Measurements from ENCODE around the gene SYNPR. TPM values are rescaled to one million over a fixed set of nuclear protein-coding genes. Genes with fewer than 3 reads are reported as not detected.
A peak's percentile ranks its signal among the peaks of the same experiment; 100 is the strongest.

Gene SYNPR
- total RNA-seq (2021) (0.78 to 1.4 TPM (median 0.85 TPM) in 3 replicates), Bru-seq, nascent RNA (percentile 41 among the genes with signal in this experiment)
- long read RNA-seq, experiment 1, partial matches to known transcripts, result 0 of 2 reads
- long read RNA-seq, experiment 1, other reads (novel, unspliced or antisense), result 2 of 2 reads
- long read RNA-seq, experiment 2, partial matches to known transcripts, result 0 of 2 reads
- long read RNA-seq, experiment 2, other reads (novel, unspliced or antisense), result 2 of 2 reads
- long read RNA-seq, experiment 3, partial matches to known transcripts, result 1 of 2 reads
- long read RNA-seq, experiment 3, other reads (novel, unspliced or antisense), result 1 of 2 reads

DNA sequence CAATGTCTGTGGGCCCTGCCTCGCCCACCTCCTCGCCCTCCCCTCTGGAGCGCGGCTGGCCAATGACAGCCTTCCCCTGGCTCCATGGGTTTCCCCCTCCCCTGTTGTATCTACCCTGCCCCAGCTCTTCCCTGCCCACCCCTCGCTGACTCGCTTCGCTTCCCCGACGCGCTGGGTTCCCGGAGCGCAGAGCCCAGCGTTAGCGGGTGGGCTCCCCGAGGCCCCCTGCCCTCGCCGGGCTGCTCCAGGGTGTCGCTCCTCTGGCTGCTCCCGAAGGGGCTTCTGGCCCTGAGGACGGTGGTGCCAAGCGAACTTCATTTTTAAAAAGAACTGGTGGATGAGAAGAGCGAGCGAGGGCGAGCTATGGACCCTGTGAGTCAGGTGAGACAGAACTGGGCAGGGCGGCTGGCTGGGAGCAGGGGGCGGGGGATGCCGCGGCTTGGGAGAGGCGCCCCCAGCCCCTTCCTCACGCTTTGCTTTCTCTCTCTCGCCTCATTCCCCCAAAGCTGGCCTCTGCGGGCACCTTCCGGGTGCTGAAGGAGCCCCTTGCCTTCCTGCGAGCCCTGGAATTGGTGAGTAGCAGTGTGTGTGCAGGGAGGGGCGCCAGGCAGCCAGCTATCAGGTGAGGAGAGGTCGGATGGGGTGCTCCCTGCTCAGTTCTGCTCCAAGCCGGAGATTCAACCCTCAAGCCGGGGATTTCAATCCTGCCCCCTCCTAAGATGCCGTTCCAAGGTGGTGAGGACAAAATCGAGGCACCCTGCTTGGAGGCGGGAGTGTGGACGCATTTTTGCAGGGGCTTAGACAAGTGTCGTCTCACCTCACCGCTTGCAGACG, at the start of gene SYNPR:
SYNPR (plus strand) TSS at position 138 of the 834 bp plus-strand sequence.
- Mint-ChIP-seq H3K27ac (no peak within 1 kb of the TSS), H3K9me3 (peaks cover 6% of the 10 kb centered on the region; the same call in 1 of the 2 replicates), H3K27me3 (ENCODE audit: low read depth) (peaks cover 72% of the 10 kb centered on the region), H3K4me3 (peak within 1 kb of the TSS; percentile 81), H3K4me1 (peaks cover 26% of the 10 kb centered on the region), H3K36me3 (no peaks in the 10 kb centered on the region)
- DNase-seq (ENCODE audit: low spot score), result peak; percentile 66
- ChIA-PET POLR2A (no interaction called here), CTCF (interaction anchor here (0.7 to 1.4 kb wide), 4 partner anchors 12 to 612 kb away, joined by 3 to 4 read pairs (median 3); no protein-coding TSS in a partner anchor)
- peak; percentile 98 for ATAC-seq
- TF ChIP-seq, protein P1, sequence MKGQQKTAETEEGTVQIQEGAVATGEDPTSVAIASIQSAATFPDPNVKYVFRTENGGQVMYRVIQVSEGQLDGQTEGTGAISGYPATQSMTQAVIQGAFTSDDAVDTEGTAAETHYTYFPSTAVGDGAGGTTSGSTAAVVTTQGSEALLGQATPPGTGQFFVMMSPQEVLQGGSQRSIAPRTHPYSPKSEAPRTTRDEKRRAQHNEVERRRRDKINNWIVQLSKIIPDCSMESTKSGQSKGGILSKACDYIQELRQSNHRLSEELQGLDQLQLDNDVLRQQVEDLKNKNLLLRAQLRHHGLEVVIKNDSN (CRISPR knock-in tag; IDR thresholded peaks at IDR 0.05), result peak; percentile 46; the same call in 1 of the 2 replicates
- 0 out of 2 replicates have a peak, but pooled peaks have one; percentile 36 for TF ChIP-seq CBFB (CRISPR knock-in tag; IDR thresholded peaks at IDR 0.05; ENCODE audit: low read depth)
- TF ChIP-seq TP53 (CRISPR knock-in tag; IDR thresholded peaks at IDR 0.05), result peak; percentile 48; the same call in 1 of the 2 replicates
- TF ChIP-seq ETV6 (CRISPR knock-in tag; IDR thresholded peaks at IDR 0.05), result peak; percentile 81
- TF ChIP-seq, protein P2, sequence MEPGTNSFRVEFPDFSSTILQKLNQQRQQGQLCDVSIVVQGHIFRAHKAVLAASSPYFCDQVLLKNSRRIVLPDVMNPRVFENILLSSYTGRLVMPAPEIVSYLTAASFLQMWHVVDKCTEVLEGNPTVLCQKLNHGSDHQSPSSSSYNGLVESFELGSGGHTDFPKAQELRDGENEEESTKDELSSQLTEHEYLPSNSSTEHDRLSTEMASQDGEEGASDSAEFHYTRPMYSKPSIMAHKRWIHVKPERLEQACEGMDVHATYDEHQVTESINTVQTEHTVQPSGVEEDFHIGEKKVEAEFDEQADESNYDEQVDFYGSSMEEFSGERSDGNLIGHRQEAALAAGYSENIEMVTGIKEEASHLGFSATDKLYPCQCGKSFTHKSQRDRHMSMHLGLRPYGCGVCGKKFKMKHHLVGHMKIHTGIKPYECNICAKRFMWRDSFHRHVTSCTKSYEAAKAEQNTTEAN (CRISPR knock-in tag; IDR thresholded peaks at IDR 0.05), result no peak
- TF ChIP-seq ZNF219 (CRISPR knock-in tag; IDR thresholded peaks at IDR 0.05; ENCODE audit: borderline replicate concordance), result no peak
- TF ChIP-seq, protein P3, sequence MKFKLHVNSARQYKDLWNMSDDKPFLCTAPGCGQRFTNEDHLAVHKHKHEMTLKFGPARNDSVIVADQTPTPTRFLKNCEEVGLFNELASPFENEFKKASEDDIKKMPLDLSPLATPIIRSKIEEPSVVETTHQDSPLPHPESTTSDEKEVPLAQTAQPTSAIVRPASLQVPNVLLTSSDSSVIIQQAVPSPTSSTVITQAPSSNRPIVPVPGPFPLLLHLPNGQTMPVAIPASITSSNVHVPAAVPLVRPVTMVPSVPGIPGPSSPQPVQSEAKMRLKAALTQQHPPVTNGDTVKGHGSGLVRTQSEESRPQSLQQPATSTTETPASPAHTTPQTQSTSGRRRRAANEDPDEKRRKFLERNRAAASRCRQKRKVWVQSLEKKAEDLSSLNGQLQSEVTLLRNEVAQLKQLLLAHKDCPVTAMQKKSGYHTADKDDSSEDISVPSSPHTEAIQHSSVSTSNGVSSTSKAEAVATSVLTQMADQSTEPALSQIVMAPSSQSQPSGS (CRISPR knock-in tag; IDR thresholded peaks at IDR 0.05; ENCODE audit: borderline replicate concordance, low read depth), result no peak
- TF ChIP-seq, protein P4, sequence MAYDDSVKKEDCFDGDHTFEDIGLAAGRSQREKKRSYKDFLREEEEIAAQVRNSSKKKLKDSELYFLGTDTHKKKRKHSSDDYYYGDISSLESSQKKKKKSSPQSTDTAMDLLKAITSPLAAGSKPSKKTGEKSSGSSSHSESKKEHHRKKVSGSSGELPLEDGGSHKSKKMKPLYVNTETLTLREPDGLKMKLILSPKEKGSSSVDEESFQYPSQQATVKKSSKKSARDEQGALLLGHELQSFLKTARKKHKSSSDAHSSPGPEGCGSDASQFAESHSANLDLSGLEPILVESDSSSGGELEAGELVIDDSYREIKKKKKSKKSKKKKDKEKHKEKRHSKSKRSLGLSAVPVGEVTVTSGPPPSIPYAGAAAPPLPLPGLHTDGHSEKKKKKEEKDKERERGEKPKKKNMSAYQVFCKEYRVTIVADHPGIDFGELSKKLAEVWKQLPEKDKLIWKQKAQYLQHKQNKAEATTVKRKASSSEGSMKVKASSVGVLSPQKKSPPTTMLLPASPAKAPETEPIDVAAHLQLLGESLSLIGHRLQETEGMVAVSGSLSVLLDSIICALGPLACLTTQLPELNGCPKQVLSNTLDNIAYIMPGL (CRISPR knock-in tag; IDR thresholded peaks at IDR 0.05), result 0 out of 2 replicates have a peak, but pooled peaks have one; percentile 12
- TF ChIP-seq, protein P5, sequence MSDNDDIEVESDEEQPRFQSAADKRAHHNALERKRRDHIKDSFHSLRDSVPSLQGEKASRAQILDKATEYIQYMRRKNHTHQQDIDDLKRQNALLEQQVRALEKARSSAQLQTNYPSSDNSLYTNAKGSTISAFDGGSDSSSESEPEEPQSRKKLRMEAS (CRISPR knock-in tag; IDR thresholded peaks at IDR 0.05), result peak; percentile 50; the same call in 1 of the 2 replicates
- TF ChIP-seq, protein P6, sequence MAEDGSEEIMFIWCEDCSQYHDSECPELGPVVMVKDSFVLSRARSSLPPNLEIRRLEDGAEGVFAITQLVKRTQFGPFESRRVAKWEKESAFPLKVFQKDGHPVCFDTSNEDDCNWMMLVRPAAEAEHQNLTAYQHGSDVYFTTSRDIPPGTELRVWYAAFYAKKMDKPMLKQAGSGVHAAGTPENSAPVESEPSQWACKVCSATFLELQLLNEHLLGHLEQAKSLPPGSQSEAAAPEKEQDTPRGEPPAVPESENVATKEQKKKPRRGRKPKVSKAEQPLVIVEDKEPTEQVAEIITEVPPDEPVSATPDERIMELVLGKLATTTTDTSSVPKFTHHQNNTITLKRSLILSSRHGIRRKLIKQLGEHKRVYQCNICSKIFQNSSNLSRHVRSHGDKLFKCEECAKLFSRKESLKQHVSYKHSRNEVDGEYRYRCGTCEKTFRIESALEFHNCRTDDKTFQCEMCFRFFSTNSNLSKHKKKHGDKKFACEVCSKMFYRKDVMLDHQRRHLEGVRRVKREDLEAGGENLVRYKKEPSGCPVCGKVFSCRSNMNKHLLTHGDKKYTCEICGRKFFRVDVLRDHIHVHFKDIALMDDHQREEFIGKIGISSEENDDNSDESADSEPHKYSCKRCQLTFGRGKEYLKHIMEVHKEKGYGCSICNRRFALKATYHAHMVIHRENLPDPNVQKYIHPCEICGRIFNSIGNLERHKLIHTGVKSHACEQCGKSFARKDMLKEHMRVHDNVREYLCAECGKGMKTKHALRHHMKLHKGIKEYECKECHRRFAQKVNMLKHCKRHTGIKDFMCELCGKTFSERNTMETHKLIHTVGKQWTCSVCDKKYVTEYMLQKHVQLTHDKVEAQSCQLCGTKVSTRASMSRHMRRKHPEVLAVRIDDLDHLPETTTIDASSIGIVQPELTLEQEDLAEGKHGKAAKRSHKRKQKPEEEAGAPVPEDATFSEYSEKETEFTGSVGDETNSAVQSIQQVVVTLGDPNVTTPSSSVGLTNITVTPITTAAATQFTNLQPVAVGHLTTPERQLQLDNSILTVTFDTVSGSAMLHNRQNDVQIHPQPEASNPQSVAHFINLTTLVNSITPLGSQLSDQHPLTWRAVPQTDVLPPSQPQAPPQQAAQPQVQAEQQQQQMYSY (CRISPR knock-in tag; IDR thresholded peaks at IDR 0.05), result 0 out of 2 replicates have a peak, but pooled peaks have one; percentile 18
- no peak for TF ChIP-seq NFYB (CRISPR knock-in tag; conservative IDR thresholded peaks at IDR 0.05; ENCODE audit: low read depth)

DNA sequence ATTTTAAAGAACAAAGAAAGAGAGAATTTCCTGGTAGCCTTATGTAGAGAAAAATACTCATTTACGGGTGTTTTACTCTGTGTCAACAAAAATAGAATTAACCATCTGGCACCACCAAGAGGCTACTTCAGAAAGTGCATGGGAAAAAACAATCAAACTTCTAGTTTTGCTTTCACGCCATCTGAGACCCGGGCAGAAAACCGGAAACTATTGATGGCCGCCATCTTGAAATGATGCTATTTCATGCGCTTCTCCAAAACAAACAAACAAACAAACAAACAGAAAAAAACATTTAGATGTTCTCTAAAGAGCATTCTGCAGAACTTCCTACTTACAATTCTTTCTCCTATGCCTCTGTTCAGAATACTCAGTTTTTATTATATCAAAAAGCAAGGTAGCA, 49.4 kb upstream of the SYNPR start:
- Mint-ChIP-seq H3K4me1 (peaks cover 20% of the 10 kb centered on the region), H3K4me3 (no peak overlapping the region), H3K27me3 (ENCODE audit: low read depth) (no peaks in the 10 kb centered on the region), H3K9me3 (peaks cover 5% of the 10 kb centered on the region), H3K36me3 (no peaks in the 10 kb centered on the region; the same call in 1 of the 2 replicates), H3K27ac (peak overlapping the region; percentile 86; the same call in 1 of the 2 replicates)
- ChIA-PET CTCF (interaction anchor here (0.7 to 2.0 kb wide), 13 partner anchors 11 to 606 kb away, joined by 3 to 26 read pairs (median 5); partner anchors contain the start of gene CADPS), POLR2A (no interaction called here)
- ATAC-seq (peak; percentile 73), DNase-seq (ENCODE audit: low spot score) (peak; percentile 29)
- TF ChIP-seq, protein P7, sequence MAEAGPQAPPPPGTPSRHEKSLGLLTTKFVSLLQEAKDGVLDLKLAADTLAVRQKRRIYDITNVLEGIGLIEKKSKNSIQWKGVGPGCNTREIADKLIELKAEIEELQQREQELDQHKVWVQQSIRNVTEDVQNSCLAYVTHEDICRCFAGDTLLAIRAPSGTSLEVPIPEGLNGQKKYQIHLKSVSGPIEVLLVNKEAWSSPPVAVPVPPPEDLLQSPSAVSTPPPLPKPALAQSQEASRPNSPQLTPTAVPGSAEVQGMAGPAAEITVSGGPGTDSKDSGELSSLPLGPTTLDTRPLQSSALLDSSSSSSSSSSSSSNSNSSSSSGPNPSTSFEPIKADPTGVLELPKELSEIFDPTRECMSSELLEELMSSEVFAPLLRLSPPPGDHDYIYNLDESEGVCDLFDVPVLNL (CRISPR knock-in tag; IDR thresholded peaks at IDR 0.05; ENCODE audit: borderline replicate concordance, low read depth), result no peak
- TF ChIP-seq ZNF219 (CRISPR knock-in tag; IDR thresholded peaks at IDR 0.05; ENCODE audit: borderline replicate concordance) (no peak), NR1H2 (CRISPR knock-in tag; IDR thresholded peaks at IDR 0.05) (no peak), NFYB (CRISPR knock-in tag; conservative IDR thresholded peaks at IDR 0.05; ENCODE audit: low read depth) (no peak), NR2C2 (CRISPR knock-in tag; IDR thresholded peaks at IDR 0.05) (no peak)
- TF ChIP-seq, protein P1 (CRISPR knock-in tag; IDR thresholded peaks at IDR 0.05), result no peak
- TF ChIP-seq, protein P8, sequence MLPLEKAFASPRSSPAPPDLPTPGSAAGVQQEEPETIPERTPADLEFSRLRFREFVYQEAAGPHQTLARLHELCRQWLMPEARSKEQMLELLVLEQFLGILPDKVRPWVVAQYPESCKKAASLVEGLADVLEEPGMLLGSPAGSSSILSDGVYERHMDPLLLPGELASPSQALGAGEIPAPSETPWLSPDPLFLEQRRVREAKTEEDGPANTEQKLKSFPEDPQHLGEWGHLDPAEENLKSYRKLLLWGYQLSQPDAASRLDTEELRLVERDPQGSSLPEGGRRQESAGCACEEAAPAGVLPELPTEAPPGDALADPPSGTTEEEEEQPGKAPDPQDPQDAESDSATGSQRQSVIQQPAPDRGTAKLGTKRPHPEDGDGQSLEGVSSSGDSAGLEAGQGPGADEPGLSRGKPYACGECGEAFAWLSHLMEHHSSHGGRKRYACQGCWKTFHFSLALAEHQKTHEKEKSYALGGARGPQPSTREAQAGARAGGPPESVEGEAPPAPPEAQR (CRISPR knock-in tag; IDR thresholded peaks at IDR 0.05), result peak; percentile 80; the same call in 1 of the 2 replicates

Measured in WTC11 (cell line).